Rectal smooth muscle tissue (tissue), 1 donor: Measurements from ENCODE around the gene WNK2.

Experiments used
- H3K27ac ChIP-seq: one replicate; pipeline ENCODE4 v1.7.0; 2013; ENCODE audit warnings: low read depth, low read length, inconsistent platforms
- H3K27me3 ChIP-seq: one replicate; pipeline ENCODE4 v1.7.0; 2013; ENCODE audit warnings: low read length; ENCODE audit not compliant: control insufficient read depth, insufficient read depth
- H3K36me3 ChIP-seq: one replicate; pipeline ENCODE4 v1.7.0; 2013; ENCODE audit warnings: low read length; ENCODE audit not compliant: control insufficient read depth, insufficient read depth
- H3K4me1 ChIP-seq: one replicate; pipeline ENCODE4 v1.7.0; 2013; ENCODE audit warnings: low read length; ENCODE audit not compliant: control insufficient read depth, insufficient read depth
- H3K4me3 ChIP-seq: one replicate; pipeline ENCODE4 v1.7.0; 2013; ENCODE audit warnings: low read length
- H3K9ac ChIP-seq: one replicate; pipeline ENCODE4 v1.7.0; 2013; ENCODE audit warnings: low read length

Gene WNK2

GRCh38 chr9:93168581-93168980, 15.4 kb upstream of the WNK2 start:
- Histone ChIP-seq H3K4me1 (no peaks in the 10 kb centered on the region), H3K36me3 (no peaks in the 10 kb centered on the region), H3K27ac (no peak overlapping the region), H3K27me3 (no peaks in the 10 kb centered on the region), H3K4me3 (no peak overlapping the region), H3K9ac (no peak overlapping the region)

GRCh38 chr9:93169444-93169843, 14.5 kb upstream of the WNK2 start:
- H3K36me3 ChIP-seq = no peaks in the 10 kb centered on the region
- H3K4me3 ChIP-seq = no peak overlapping the region
- H3K9ac ChIP-seq = no peak overlapping the region
- no peaks in the 10 kb centered on the region for H3K4me1 ChIP-seq
- no peak overlapping the region for H3K27ac ChIP-seq
- H3K27me3 ChIP-seq = no peaks in the 10 kb centered on the region

GRCh38 chr9:93170571-93170970, 13.4 kb upstream of the WNK2 start:
- Histone ChIP-seq H3K4me1 (no peaks in the 10 kb centered on the region), H3K4me3 (no peak overlapping the region), H3K27me3 (no peaks in the 10 kb centered on the region), H3K36me3 (no peaks in the 10 kb centered on the region), H3K27ac (no peak overlapping the region), H3K9ac (no peak overlapping the region)

GRCh38 chr9:93171261-93171990, 12.5 kb upstream of the WNK2 start:
- Histone ChIP-seq H3K27ac (no peak overlapping the region), H3K27me3 (no peaks in the 10 kb centered on the region), H3K4me1 (no peaks in the 10 kb centered on the region), H3K36me3 (no peaks in the 10 kb centered on the region), H3K9ac (no peak overlapping the region), H3K4me3 (no peak overlapping the region)

- no peaks in the 10 kb centered on the region for H3K4me1 ChIP-seq
- H3K4me3 ChIP-seq = no peak overlapping the region
- no peak overlapping the region for H3K9ac ChIP-seq
- H3K27me3 ChIP-seq = no peaks in the 10 kb centered on the region
- H3K36me3 ChIP-seq = no peaks in the 10 kb centered on the region
- H3K27ac ChIP-seq = no peak overlapping the region
Measured at GRCh38 chr9:93172666-93173364, 11.1 kb upstream of the WNK2 start.

- Histone ChIP-seq H3K36me3 (no peaks in the 10 kb centered on the region), H3K9ac (no peak overlapping the region), H3K27me3 (no peaks in the 10 kb centered on the region), H3K4me3 (no peak overlapping the region), H3K27ac (no peak overlapping the region), H3K4me1 (no peaks in the 10 kb centered on the region)
Measured at GRCh38 chr9:93173365-93174051, 10.4 kb upstream of the WNK2 start.

- H3K9ac ChIP-seq = no peak overlapping the region
Measured at GRCh38 chr9:93174976-93175375, 9.0 kb upstream of the WNK2 start.

GRCh38 chr9:93177676-93178075, 6.3 kb upstream of the WNK2 start:
- H3K27me3 ChIP-seq = no peaks in the 10 kb centered on the region
- H3K36me3 ChIP-seq = no peaks in the 10 kb centered on the region
- no peak overlapping the region for H3K9ac ChIP-seq
- no peak overlapping the region for H3K4me3 ChIP-seq
- H3K27ac ChIP-seq = no peak overlapping the region
- H3K4me1 ChIP-seq = no peaks in the 10 kb centered on the region

More at GRCh38 chr9:93174976-93175375, 9.0 kb upstream of the WNK2 start:
- Histone ChIP-seq H3K27me3 (no peaks in the 10 kb centered on the region), H3K36me3 (no peaks in the 10 kb centered on the region), H3K27ac (no peak overlapping the region), H3K4me3 (no peak overlapping the region), H3K4me1 (no peaks in the 10 kb centered on the region)

- Histone ChIP-seq H3K9ac (no peak overlapping the region), H3K4me3 (no peak overlapping the region), H3K27ac (no peak overlapping the region), H3K4me1 (peaks cover 2% of the 10 kb centered on the region), H3K27me3 (peaks cover 3% of the 10 kb centered on the region), H3K36me3 (no peaks in the 10 kb centered on the region)
Measured at GRCh38 chr9:93178851-93179786, 4.8 kb upstream of the WNK2 start.

GRCh38 chr9:93180938-93181337, 3.0 kb upstream of the WNK2 start:
- Histone ChIP-seq H3K4me1 (peaks cover 2% of the 10 kb centered on the region), H3K27me3 (peaks cover 3% of the 10 kb centered on the region), H3K36me3 (no peaks in the 10 kb centered on the region), H3K27ac (no peak overlapping the region), H3K9ac (no peak overlapping the region), H3K4me3 (no peak overlapping the region)

- Histone ChIP-seq H3K27me3 (peaks cover 3% of the 10 kb centered on the region), H3K9ac (no peak overlapping the region), H3K4me3 (no peak overlapping the region), H3K27ac (no peak overlapping the region), H3K36me3 (no peaks in the 10 kb centered on the region), H3K4me1 (peaks cover 7% of the 10 kb centered on the region)
Measured at GRCh38 chr9:93181672-93182435, 2.1 kb upstream of the WNK2 start.
